ENCODE data around the gene USH2A.

USH2A gene

GRCh38 chr1:215761446-215761845 lies 661.8 kb downstream of the USH2A start:
- no peak for DNase-seq

GRCh38 chr1:215754112-215754511 lies 669.1 kb downstream of the USH2A start:
- DNase-seq, result no peak

- no peak for DNase-seq
Measured at GRCh38 chr1:215749414-215749813, 673.8 kb downstream of the USH2A start.

- no peak for DNase-seq
Measured at GRCh38 chr1:215748431-215748830, 674.8 kb downstream of the USH2A start.

GRCh38 chr1:215744419-215744818 lies 678.8 kb downstream of the USH2A start:
- no peak for DNase-seq

GRCh38 chr1:215739025-215739424 lies 684.2 kb downstream of the USH2A start:
- DNase-seq, result no peak

GRCh38 chr1:215731699-215732098 lies 691.5 kb downstream of the USH2A start:
- DNase-seq, result no peak

- no peak for DNase-seq
Measured at GRCh38 chr1:215730600-215730999, 692.6 kb downstream of the USH2A start.

GRCh38 chr1:215728169-215728568 lies 695.1 kb downstream of the USH2A start:
- DNase-seq, result no peak

- no peak for DNase-seq
Measured at GRCh38 chr1:215720126-215720525, 703.1 kb downstream of the USH2A start.

GRCh38 chr1:215719552-215719951 lies 703.7 kb downstream of the USH2A start:
- no peak for DNase-seq

GRCh38 chr1:215718575-215719287 lies 704.5 kb downstream of the USH2A start:
- no peak for DNase-seq

- DNase-seq, result no peak
Measured at GRCh38 chr1:215717677-215718426, 705.4 kb downstream of the USH2A start.

GRCh38 chr1:215710899-215711225 lies 712.4 kb downstream of the USH2A start:
- DNase-seq, result no peak

- DNase-seq, result no peak
Measured at GRCh38 chr1:215710036-215710898, 713.0 kb downstream of the USH2A start.

- DNase-seq, result no peak
Measured at GRCh38 chr1:215704089-215704860, 719.0 kb downstream of the USH2A start.

- no peak for DNase-seq
Measured at GRCh38 chr1:215682232-215682631, 741.0 kb downstream of the USH2A start.

- no peak for DNase-seq
Measured at GRCh38 chr1:215681041-215681440, 742.2 kb downstream of the USH2A start.

- DNase-seq, result no peak
Measured at GRCh38 chr1:215679231-215679630, 744.0 kb downstream of the USH2A start.

- no peak for DNase-seq
Measured at GRCh38 chr1:215677112-215677511, 746.1 kb downstream of the USH2A start.

- no peak for DNase-seq
Measured at GRCh38 chr1:215673943-215674342, 749.3 kb downstream of the USH2A start.

GRCh38 chr1:215672482-215672881 lies 750.8 kb downstream of the USH2A start:
- no peak for DNase-seq

Data from activated gamma-delta T cell treated with Interleukin-2 at 50 U/mL for 16 hours (primary cell).